ENCODE results near the gene HOXA7. TPM values are rescaled to one million over a fixed set of nuclear protein-coding genes. Genes with fewer than 3 reads are reported as not detected.

Gene HOXA7
- total RNA-seq, 1 experiment from 2014 or later, result 2.6 TPM

GRCh38 chr7:27131390-27131819 lies 25.1 kb downstream of the HOXA7 start:
- ChIA-PET POLR2A (ENCODE audit: unreplicated experiment) (interaction anchor here (0.5 to 0.6 kb wide), 3 partner anchors 9 to 234 kb away, joined by 3 read pairs; no protein-coding TSS in a partner anchor), CTCF (interaction anchor here (0.7 to 1.0 kb wide), 2 partner anchors 17 to 445 kb away, joined by 3 to 7 read pairs; no protein-coding TSS in a partner anchor)
- H3K27me3 ChIP-seq (ENCODE audit: low read length), result no peaks in the 10 kb centered on the region
- intact Hi-C loops (cut with micrococcal nuclease), result no loop called here
- ATAC-seq (no peak), DNase-seq (no peak)
- H3K4me1 ChIP-seq (ENCODE audit: insufficient read depth, low read length), result peaks cover 48% of the 10 kb centered on the region
- peak overlapping the region; percentile 85 for H3K4me2 ChIP-seq (ENCODE audit: low read length)
- H4K20me1 ChIP-seq (ENCODE audit: low read length), result no peaks in the 10 kb centered on the region
- H3F3A ChIP-seq (ENCODE audit: low read length, unreplicated experiment), result no peaks in the 10 kb centered on the region
- peak overlapping the region; percentile 81 for H2AFZ ChIP-seq (ENCODE audit: low read length)
- TF ChIP-seq, protein P1, sequence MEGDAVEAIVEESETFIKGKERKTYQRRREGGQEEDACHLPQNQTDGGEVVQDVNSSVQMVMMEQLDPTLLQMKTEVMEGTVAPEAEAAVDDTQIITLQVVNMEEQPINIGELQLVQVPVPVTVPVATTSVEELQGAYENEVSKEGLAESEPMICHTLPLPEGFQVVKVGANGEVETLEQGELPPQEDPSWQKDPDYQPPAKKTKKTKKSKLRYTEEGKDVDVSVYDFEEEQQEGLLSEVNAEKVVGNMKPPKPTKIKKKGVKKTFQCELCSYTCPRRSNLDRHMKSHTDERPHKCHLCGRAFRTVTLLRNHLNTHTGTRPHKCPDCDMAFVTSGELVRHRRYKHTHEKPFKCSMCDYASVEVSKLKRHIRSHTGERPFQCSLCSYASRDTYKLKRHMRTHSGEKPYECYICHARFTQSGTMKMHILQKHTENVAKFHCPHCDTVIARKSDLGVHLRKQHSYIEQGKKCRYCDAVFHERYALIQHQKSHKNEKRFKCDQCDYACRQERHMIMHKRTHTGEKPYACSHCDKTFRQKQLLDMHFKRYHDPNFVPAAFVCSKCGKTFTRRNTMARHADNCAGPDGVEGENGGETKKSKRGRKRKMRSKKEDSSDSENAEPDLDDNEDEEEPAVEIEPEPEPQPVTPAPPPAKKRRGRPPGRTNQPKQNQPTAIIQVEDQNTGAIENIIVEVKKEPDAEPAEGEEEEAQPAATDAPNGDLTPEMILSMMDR (conservative IDR thresholded peaks at IDR 0.05; ENCODE audit: low read depth, low read length), result no peak
- TF ChIP-seq EZH2phosphoT487 (IDR thresholded peaks at IDR 0.05; ENCODE audit: borderline replicate concordance, low read length) (no peak), EZH2 (IDR thresholded peaks at IDR 0.05; ENCODE audit: low read length, unreplicated experiment) (no peak)
- no TSS peak for BruUV-seq (replicated peaks)
- peak overlapping the region; percentile 77 for H3K4me3 ChIP-seq (ENCODE audit: low read length)
- no peaks in the 10 kb centered on the region for H3K36me3 ChIP-seq (ENCODE audit: low read depth, low read length)
- H3K9me2 ChIP-seq (replicated peaks; ENCODE audit: low read length), result no peaks in the 10 kb centered on the region
- H3K27ac ChIP-seq (ENCODE audit: low read length), result peak overlapping the region; percentile 56
- H3K9me3 ChIP-seq (ENCODE audit: low read length), result no peaks in the 10 kb centered on the region
- H3K79me2 ChIP-seq (ENCODE audit: low read length), result peaks cover 40% of the 10 kb centered on the region
- peak overlapping the region; percentile 80 for H3K9ac ChIP-seq (ENCODE audit: low read length)

DNA sequence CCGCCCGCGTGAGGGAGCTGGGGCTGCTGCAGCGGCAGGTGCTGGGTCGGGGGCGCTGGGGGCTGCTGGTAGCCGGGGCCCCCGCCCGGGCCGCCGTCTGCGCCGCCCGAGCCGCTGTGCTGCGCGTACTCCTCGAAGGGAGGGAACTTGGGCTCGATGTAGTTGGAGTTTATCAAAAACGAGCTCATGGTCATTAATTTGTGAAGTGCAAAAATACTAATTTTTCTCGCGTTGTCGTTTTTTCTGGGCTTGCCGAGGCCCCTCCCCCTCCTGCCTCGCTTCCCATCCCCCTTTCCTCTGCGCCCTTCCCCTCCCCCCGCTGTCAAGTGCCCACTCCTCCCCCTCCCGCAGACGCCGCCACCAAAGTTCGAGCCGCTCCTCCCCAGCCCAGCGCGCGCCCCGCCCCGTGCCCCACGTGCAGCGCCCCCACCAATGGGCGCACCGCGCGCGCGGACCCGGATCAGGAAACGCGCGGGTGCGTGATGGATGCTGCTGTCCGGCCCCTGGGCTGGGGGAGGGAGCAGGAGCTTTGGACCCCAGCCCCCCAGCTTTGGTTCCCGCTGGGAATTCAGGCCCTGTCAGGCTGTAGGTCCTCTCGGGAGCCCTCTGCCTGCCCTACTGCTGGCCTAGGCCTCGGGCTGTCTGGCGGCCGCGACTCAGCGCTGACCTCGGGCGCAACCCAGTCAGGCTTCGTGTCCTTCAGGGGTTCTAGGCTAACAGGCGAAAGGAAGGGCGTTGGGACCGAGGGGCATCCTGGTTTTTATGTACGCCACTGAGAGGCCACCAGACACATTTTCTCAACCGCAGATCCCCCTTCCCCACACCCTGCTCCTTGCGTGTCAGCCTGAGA lies 25.7 kb downstream of the HOXA7 start, which contains the start of gene HOXA4:
HOXA4 (minus strand) TSS at position 218 of the 850 bp plus-strand sequence; CDS start at position 194, 24 bp downstream.
- Histone ChIP-seq H3K9me2 (replicated peaks; ENCODE audit: low read length) (no peaks in the 10 kb centered on the region), H2AFZ (ENCODE audit: low read length) (peak within 1 kb of the TSS; percentile 81), H3K27ac (ENCODE audit: low read length) (peak within 1 kb of the TSS; percentile 56), H3F3A (ENCODE audit: low read length, unreplicated experiment) (no peaks in the 10 kb centered on the region), H3K27me3 (ENCODE audit: low read length) (no peaks in the 10 kb centered on the region), H3K4me2 (ENCODE audit: low read length) (peak within 1 kb of the TSS; percentile 88), H3K4me3 (ENCODE audit: low read length) (peak within 1 kb of the TSS; percentile 77), H3K9me3 (ENCODE audit: low read length) (no peaks in the 10 kb centered on the region), H3K9ac (ENCODE audit: low read length) (peak within 1 kb of the TSS; percentile 80), H4K20me1 (ENCODE audit: low read length) (no peaks in the 10 kb centered on the region), H3K4me1 (ENCODE audit: insufficient read depth, low read length) (peaks cover 43% of the 10 kb centered on the region), H3K79me2 (ENCODE audit: low read length) (peaks cover 40% of the 10 kb centered on the region), H3K36me3 (ENCODE audit: low read depth, low read length) (no peaks in the 10 kb centered on the region)
- BruUV-seq (replicated peaks), result TSS peak; percentile 82
- POLR2A ChIA-PET (ENCODE audit: unreplicated experiment), result interaction anchor here (0.5 to 0.6 kb wide), 3 partner anchors 8 to 715 kb away, joined by 3 to 4 read pairs (median 3); no protein-coding TSS in a partner anchor
- ATAC-seq (peak; percentile 82), DNase-seq (peak; percentile 84)
- CTCF ChIA-PET, result interaction anchor here (0.6 to 1.0 kb wide), 3 partner anchors 18 to 444 kb away, joined by 3 to 7 read pairs (median 5); no protein-coding TSS in a partner anchor
- TF ChIP-seq EZH2 (IDR thresholded peaks at IDR 0.05; ENCODE audit: low read length, unreplicated experiment) (no peak), EZH2phosphoT487 (IDR thresholded peaks at IDR 0.05; ENCODE audit: borderline replicate concordance, low read length) (peak; percentile 43; the same call in 1 of the 2 replicates)
- intact Hi-C loops (cut with micrococcal nuclease), result no loop called here

DNA sequence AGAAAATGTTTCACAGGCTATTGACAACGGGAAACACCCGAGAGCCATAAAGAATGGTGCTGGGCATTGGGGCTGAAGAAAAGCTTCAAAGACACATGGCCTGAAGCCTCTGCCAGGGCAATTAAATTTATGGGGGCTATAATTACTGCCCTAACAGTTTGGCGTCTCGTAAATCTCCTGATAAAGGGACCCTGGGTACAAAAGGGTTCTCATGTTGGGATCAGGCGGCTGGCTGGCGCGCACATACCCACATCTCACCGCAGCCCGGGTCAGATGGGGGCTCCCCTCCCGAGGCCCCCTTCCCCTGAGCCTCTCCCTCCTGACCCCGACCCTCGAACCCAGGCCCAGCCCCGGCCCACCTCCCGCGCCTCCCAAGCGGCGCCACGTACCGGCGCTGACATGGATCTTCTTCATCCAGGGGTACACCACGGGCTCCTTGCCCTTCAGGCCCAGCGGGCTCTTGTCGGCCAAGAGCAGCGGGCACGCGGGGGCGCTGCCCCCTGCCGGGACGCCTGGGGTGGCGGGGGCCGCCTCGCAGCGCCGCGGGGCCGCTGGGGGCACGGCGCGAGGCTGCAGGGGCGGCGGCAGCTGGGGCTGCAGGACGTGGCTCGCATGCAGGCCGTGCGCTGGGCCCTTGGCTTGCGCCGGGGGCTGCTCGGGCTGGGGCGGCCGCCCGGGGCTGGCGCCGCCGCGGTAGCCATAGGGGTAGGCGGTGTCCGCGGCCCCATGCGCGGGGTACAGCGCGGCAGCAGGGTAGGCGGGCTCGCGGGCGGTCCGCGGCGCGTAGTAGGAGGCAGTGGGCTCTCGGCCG lies 26.5 kb downstream of the HOXA7 start:
- ChIA-PET CTCF (no interaction called here), POLR2A (ENCODE audit: unreplicated experiment) (interaction anchor here (0.6 kb wide), 1 partner anchor 715 kb away, joined by 4 read pairs; no protein-coding TSS in a partner anchor)
- no peaks in the 10 kb centered on the region for H3F3A ChIP-seq (ENCODE audit: low read length, unreplicated experiment)
- ATAC-seq (peak; percentile 44), DNase-seq (peak; percentile 52)
- H3K27me3 ChIP-seq (ENCODE audit: low read length), result no peaks in the 10 kb centered on the region
- BruUV-seq (replicated peaks), result no TSS peak
- peak overlapping the region; percentile 88 for H3K4me2 ChIP-seq (ENCODE audit: low read length)
- peak overlapping the region; percentile 80 for H3K9ac ChIP-seq (ENCODE audit: low read length)
- intact Hi-C loops (cut with micrococcal nuclease), result no loop called here
- TF ChIP-seq, protein P1 (conservative IDR thresholded peaks at IDR 0.05; ENCODE audit: low read depth, low read length), result peak; percentile 44; the same call in 1 of the 2 replicates
- TF ChIP-seq EZH2phosphoT487 (IDR thresholded peaks at IDR 0.05; ENCODE audit: borderline replicate concordance, low read length) (no peak), EZH2 (IDR thresholded peaks at IDR 0.05; ENCODE audit: low read length, unreplicated experiment) (no peak)
- peak overlapping the region; percentile 49 for H3K27ac ChIP-seq (ENCODE audit: low read length)
- H2AFZ ChIP-seq (ENCODE audit: low read length), result peak overlapping the region; percentile 78
- H3K36me3 ChIP-seq (ENCODE audit: low read depth, low read length), result no peaks in the 10 kb centered on the region
- peak overlapping the region; percentile 77 for H3K4me3 ChIP-seq (ENCODE audit: low read length)
- peaks cover 40% of the 10 kb centered on the region for H3K79me2 ChIP-seq (ENCODE audit: low read length)
- no peaks in the 10 kb centered on the region for H4K20me1 ChIP-seq (ENCODE audit: low read length)
- H3K9me2 ChIP-seq (replicated peaks; ENCODE audit: low read length), result no peaks in the 10 kb centered on the region
- H3K9me3 ChIP-seq (ENCODE audit: low read length), result no peaks in the 10 kb centered on the region
- peaks cover 34% of the 10 kb centered on the region for H3K4me1 ChIP-seq (ENCODE audit: insufficient read depth, low read length)

All from PC-3 (cell line).